Breast epithelium (tissue), 3 donors: ENCODE data around the gene CELF5.

Experiments used
- POLR2A ChIP-seq: fragments of 450-650 bp; IDR thresholded peaks from one replicate; pipeline ENCODE4 v1.6.1; 2016; ENCODE audit warnings: antibody characterized with exemption, mild to moderate bottlenecking, moderate library complexity
- TF ChIP-seq, protein P1 (sequence below), 3 donors: fragments of 450-650 bp; IDR thresholded peaks; one replicate each; pipeline ENCODE4 v1.5.1; 2016 to 2017; ENCODE audit warnings: antibody characterized with exemption in 3 of 3, mild to moderate bottlenecking in 3 of 3, moderate library complexity in 3 of 3

DNA sequence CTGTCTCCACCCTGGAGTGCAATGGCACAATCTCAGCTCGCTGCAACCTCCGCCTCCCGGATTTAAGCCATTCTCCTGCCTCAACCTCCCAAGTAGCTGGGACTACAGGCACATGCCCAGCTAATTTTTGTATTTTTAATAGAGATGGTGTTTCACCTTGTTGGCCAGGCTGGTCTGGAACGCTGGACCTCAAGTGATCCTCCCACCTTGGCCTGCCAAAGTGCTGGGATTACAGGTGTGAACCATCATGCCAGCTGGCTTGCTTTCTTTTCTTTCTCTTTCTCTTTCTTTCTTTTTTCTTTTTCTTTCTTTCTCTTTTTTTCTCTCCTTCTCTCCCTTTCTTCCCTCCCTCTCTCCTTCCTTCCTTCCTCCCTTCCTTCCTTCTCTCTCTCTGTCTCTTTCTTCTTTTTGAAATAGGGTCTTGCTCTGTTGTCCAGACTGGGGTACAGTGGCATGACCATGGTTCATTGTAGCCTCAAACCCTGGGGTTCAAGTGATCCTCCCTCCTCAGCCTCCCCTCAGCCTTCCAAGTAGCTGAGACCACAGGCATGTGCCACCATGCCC lies 108.6 kb downstream of the CELF5 start:
- TF ChIP-seq, protein P1, sequence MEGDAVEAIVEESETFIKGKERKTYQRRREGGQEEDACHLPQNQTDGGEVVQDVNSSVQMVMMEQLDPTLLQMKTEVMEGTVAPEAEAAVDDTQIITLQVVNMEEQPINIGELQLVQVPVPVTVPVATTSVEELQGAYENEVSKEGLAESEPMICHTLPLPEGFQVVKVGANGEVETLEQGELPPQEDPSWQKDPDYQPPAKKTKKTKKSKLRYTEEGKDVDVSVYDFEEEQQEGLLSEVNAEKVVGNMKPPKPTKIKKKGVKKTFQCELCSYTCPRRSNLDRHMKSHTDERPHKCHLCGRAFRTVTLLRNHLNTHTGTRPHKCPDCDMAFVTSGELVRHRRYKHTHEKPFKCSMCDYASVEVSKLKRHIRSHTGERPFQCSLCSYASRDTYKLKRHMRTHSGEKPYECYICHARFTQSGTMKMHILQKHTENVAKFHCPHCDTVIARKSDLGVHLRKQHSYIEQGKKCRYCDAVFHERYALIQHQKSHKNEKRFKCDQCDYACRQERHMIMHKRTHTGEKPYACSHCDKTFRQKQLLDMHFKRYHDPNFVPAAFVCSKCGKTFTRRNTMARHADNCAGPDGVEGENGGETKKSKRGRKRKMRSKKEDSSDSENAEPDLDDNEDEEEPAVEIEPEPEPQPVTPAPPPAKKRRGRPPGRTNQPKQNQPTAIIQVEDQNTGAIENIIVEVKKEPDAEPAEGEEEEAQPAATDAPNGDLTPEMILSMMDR (IDR thresholded peaks at IDR 0.05) = no peak
- TF ChIP-seq POLR2A = no peak
